GM12878 (cell line): Measurements from ENCODE around the gene TM9SF4. TPM values are rescaled to one million over a fixed set of nuclear protein-coding genes. Genes with fewer than 3 reads are reported as not detected.

ENCODE experiments used
- ATAC-seq: fragments of 200-7000 bp; cut with Tn5 transposase; 3 replicates; pipeline ENCODE4 v1.9.1; 2020; ENCODE audit warnings: mild to moderate bottlenecking, moderate library complexity
- BruUV-seq: library from RNA; stranded (reverse); fragments of 400-500 nt; replicated peaks from 2 replicates; lab custom pipeline; 2021; lab: Mats Ljungman, UMichigan
- CTCF ChIA-PET: fragments of 300-600 bp; sonication (Branson Sonifier 250); formaldehyde crosslinking; extraction: SDS; loops from one replicate; lab custom pipeline; 2021; ENCODE audit warnings: inconsistent platforms; lab: Yijun Ruan, JAX
- POLR2A ChIA-PET: fragments of 350-600 bp; formaldehyde crosslinking; extraction: SDS; loops from one replicate; lab custom pipeline; 2021; ENCODE audit warnings: inconsistent platforms; lab: Charles Lee
- RAD21 ChIA-PET: fragments of 300-600 bp; sonication (Branson Sonifier 250); formaldehyde crosslinking; loops from one replicate; lab custom pipeline; 2023; ENCODE audit warnings: antibody characterized with exemption; ENCODE audit not compliant: unreplicated experiment; lab: Charles Lee
- SMC1A ChIA-PET: fragments of 300-600 bp; sonication (Branson Sonifier 250); formaldehyde crosslinking; loops from one replicate; lab custom pipeline; 2023; ENCODE audit not compliant: unreplicated experiment, uncharacterized antibody; lab: Charles Lee
- DNase-seq: peaks from one replicate; pipeline ENCODE4 v3.0.0-alpha.2; 2011; ENCODE audit warnings: low read depth, low spot score
- FAIRE-seq: peaks from 3 replicates; lab custom pipeline; 2011; peaks lifted over from hg19 to GRCh38; lab: Jason Lieb, UNC
- H2AFZ ChIP-seq: 2 replicates; pipeline ENCODE4 v1.6.0; 2011; ENCODE audit warnings: low read depth, low read length, control low read depth; ENCODE audit not compliant: control insufficient read depth
- H3K27ac ChIP-seq: 2 replicates; pipeline ENCODE4 v1.5.1; 2011; ENCODE audit warnings: control low read depth; ENCODE audit not compliant: control insufficient read depth, insufficient read depth
- H3K27me3 ChIP-seq, 2 experiments: replicated peaks in 1 of 2; 2 replicates each; pipeline versions ENCODE4 v1.6.0 to v1.6.1; 2011; ENCODE audit warnings: low read length in 1 of 2; ENCODE audit not compliant: control insufficient read depth in 2 of 2, insufficient read depth in 2 of 2
- H3K36me3 ChIP-seq, 2 experiments: 2 replicates each; pipeline ENCODE4 v1.5.1; 2011; ENCODE audit warnings: low read length in 1 of 2; ENCODE audit not compliant: control insufficient read depth in 2 of 2, insufficient read depth in 2 of 2
- H3K4me1 ChIP-seq: 2 replicates; pipeline ENCODE4 v1.6.1; 2011; ENCODE audit warnings: mild to moderate bottlenecking, low read length, moderate library complexity, mixed read lengths; ENCODE audit not compliant: control insufficient read depth, insufficient read depth
- H3K4me2 ChIP-seq: 2 replicates; pipeline ENCODE4 v1.6.0; 2011; ENCODE audit warnings: control low read depth; ENCODE audit not compliant: control insufficient read depth, insufficient read depth
- H3K4me3 ChIP-seq: fragments of 200-600 bp; sonication (generic); 2 replicates; pipeline ENCODE4 v1.5.1; 2016
- H3K79me2 ChIP-seq: 2 replicates; pipeline ENCODE4 v1.6.0; 2011; ENCODE audit warnings: low read length; ENCODE audit not compliant: control insufficient read depth, insufficient read depth
- H3K9ac ChIP-seq: 2 replicates; pipeline ENCODE4 v1.8.0; 2011; ENCODE audit warnings: low read length, control low read depth, mixed read lengths; ENCODE audit not compliant: control insufficient read depth, insufficient read depth
- H3K9me3 ChIP-seq: replicated peaks from 3 replicates; pipeline ENCODE4 v1.5.1; 2011; ENCODE audit warnings: mild to moderate bottlenecking, low read length; ENCODE audit not compliant: control insufficient read depth, insufficient read depth
- H4K20me1 ChIP-seq: 2 replicates; pipeline ENCODE4 v1.6.0; 2011; ENCODE audit not compliant: control insufficient read depth, insufficient read depth
- ATF3 ChIP-seq: IDR thresholded peaks from 2 replicates; pipeline ENCODE4 v1.6.1; 2011; ENCODE audit warnings: low read depth, mild to moderate bottlenecking, low read length, moderate library complexity, borderline replicate concordance; ENCODE audit errors: extremely low read depth
- BCL11A ChIP-seq: IDR thresholded peaks from 2 replicates; pipeline ENCODE4 v1.6.1; 2011; ENCODE audit warnings: low read depth, low read length
- CBFB ChIP-seq: IDR thresholded peaks from 2 replicates; pipeline ENCODE4 v1.6.1; 2016; ENCODE audit warnings: antibody characterized with exemption, low read depth
- DPF2 ChIP-seq: fragments of 450-650 bp; IDR thresholded peaks from 2 replicates; pipeline ENCODE4 v1.6.1; 2017; ENCODE audit warnings: mild to moderate bottlenecking
- E4F1 ChIP-seq: fragments of 450-650 bp; IDR thresholded peaks from 2 replicates; pipeline ENCODE4 v1.6.1; 2018; ENCODE audit warnings: borderline replicate concordance, mild to moderate bottlenecking; ENCODE audit not compliant: partially characterized antibody
- ETV6 ChIP-seq, 2 experiments: fragments of 450-650 bp in 1 of 2; IDR thresholded peaks in 1 of 2; conservative IDR thresholded peaks in 1 of 2; 2 replicates each; pipeline ENCODE4 v1.6.1; 2014; ENCODE audit warnings: antibody characterized with exemption in 1 of 2, borderline replicate concordance in 1 of 2, low read depth in 1 of 2, mild to moderate bottlenecking in 1 of 2, moderate library complexity in 1 of 2
- HDGF ChIP-seq: fragments of 450-650 bp; IDR thresholded peaks from 2 replicates; pipeline ENCODE4 v1.6.1; 2016; ENCODE audit warnings: antibody characterized with exemption
- MEF2B ChIP-seq: fragments of 450-650 bp; IDR thresholded peaks from 2 replicates; pipeline ENCODE4 v1.6.1; 2018; ENCODE audit warnings: mild to moderate bottlenecking, moderate library complexity; ENCODE audit not compliant: partially characterized antibody, poor library complexity, severe bottlenecking
- TCF12 ChIP-seq: IDR thresholded peaks from 2 replicates; pipeline ENCODE4 v1.6.1; 2011; ENCODE audit warnings: low read depth, mild to moderate bottlenecking, low read length
- WGBS: methylation state at CpG from one replicate; pipeline ENCODE4 v1.1.6; 2016; ENCODE audit warnings: low lambda C conversion rate; ENCODE audit not compliant: insufficient replicate concordance, insufficient coverage; ENCODE audit errors: missing lambda C conversion rate; 5-methylcytosine and 5-hydroxymethylcytosine counted together
- in situ Hi-C: fragments of 300-500 bp; cut with MboI; formaldehyde crosslinking; loops from 9 replicates; pipeline ENCODE4 v1.14.3; 2018; ENCODE audit warnings: mixed read lengths
- intact Hi-C: fragments of 100-400 bp; cut with micrococcal nuclease; formaldehyde crosslinking; loops from one replicate; pipeline ENCODE4 v1.14.2; 2022; ENCODE audit not compliant: unreplicated experiment
- polyA plus RNA-seq, 11 experiments: library from polyadenylated mRNA; depleted of rRNA in 4 of 11; unstranded in 6 of 11; stranded (reverse) in 5 of 11; fragments of >200 nt; fragmentation: Nextera tagmentation in 4 of 11; fragmentation: Illumina TruSeq in 1 of 11; extraction: Ambion mirVana in 4 of 11; extraction: Trizol in 1 of 11; gene quantifications; 1 replicate in 1 of 11; 2 replicates in 10 of 11; pipeline versions ENCODE4 v1.2.1 to v1.2.3, GENCODE V29; 2011 to 2016; ENCODE audit warnings: inconsistent platforms in 2 of 11, missing spikeins in 2 of 11, low read depth in 1 of 11
- total RNA-seq, 4 experiments: library from RNA; depleted of rRNA in 3 of 4; stranded (reverse); fragments of >200 nt in 3 of 4; fragmentation: Illumina TruSeq in 1 of 4; extraction: Trizol in 1 of 4; gene quantifications; 2 replicates each; pipeline versions ENCODE4 v1.2.1 to v1.2.3, GENCODE V29; 2013 to 2021

TM9SF4 gene
- total and polyA plus RNA-seq, 10 of the 15 experiments (the other 5 are each of a cell fraction or from before 2014, with no cell fraction given), result 8.5 to 47.8 (median 24.3) TPM

GRCh38 chr20:32134026-32134425 lies 24.5 kb downstream of the TM9SF4 start:
- no peaks in the 10 kb centered on the region for H3K27me3 ChIP-seq
- TF ChIP-seq CBFB, result no peak
- no peak for TF ChIP-seq ETV6 (conservative IDR thresholded peaks at IDR 0.05 in 1 of 2, IDR thresholded peaks at IDR 0.05 in 1 of 2; ENCODE audit: borderline replicate concordance in 1 of 2, low read depth in 1 of 2)
- TF ChIP-seq TCF12, result no peak
- TF ChIP-seq ATF3, result no peak
- no peak for TF ChIP-seq BCL11A
- TF ChIP-seq E4F1, result no peak
- TF ChIP-seq DPF2, result no peak
- no peak for TF ChIP-seq MEF2B
- no peak for TF ChIP-seq HDGF
- ChIA-PET CTCF (interaction anchor here (0.7 to 1.2 kb wide), 3 partner anchors 48 to 441 kb away, joined by 3 to 6 read pairs (median 4); no protein-coding TSS in a partner anchor), RAD21 (no interaction called here), POLR2A (interaction anchor here (0.6 kb wide), 1 partner anchor 29 kb away, joined by 3 read pairs; no protein-coding TSS in a partner anchor), SMC1A (interaction anchor here (0.8 to 1.2 kb wide), 3 partner anchors 11 to 219 kb away, joined by 3 read pairs; no protein-coding TSS in a partner anchor)
- no peak overlapping the region for H3K4me3 ChIP-seq
- WGBS, result 95% methylated on average over 5 of the region's 5 CpGs
- no peak for DNase-seq
- intact Hi-C loops, result no loop called here
- ATAC-seq, result no peak
- no peak overlapping the region for H3K27ac ChIP-seq
- BruUV-seq, result no TSS peak
- H3K36me3 ChIP-seq, result peaks cover 8 to 32% of the 10 kb centered on the region in 2 experiments
- no peaks in the 10 kb centered on the region for H3K9me3 ChIP-seq
- H3K9ac ChIP-seq, result no peak overlapping the region
- peaks cover 20% of the 10 kb centered on the region for H3K4me1 ChIP-seq
- FAIRE-seq, result no peak
- H2AFZ ChIP-seq, result no peak overlapping the region
- H3K4me2 ChIP-seq, result no peak overlapping the region
- H3K79me2 ChIP-seq, result peaks cover 29% of the 10 kb centered on the region
- no peaks in the 10 kb centered on the region; the same call in 1 of the 2 replicates for H4K20me1 ChIP-seq
- in situ Hi-C loops, result no loop called here
